Trophoblast cell (in vitro differentiated cells and primary cell): ENCODE data around the gene FHAD1.

Source experiments
- DNase-seq, 2 donors: peaks; one replicate each; pipeline ENCODE4 v3.0.0-alpha.2; 2016
- H2AFZ ChIP-seq: 2 replicates; pipeline ENCODE4 v1.6.1; 2013; ENCODE audit warnings: low read length, moderate library complexity, mild to moderate bottlenecking; ENCODE audit not compliant: insufficient read depth, poor library complexity
- H2AK5ac ChIP-seq: 2 replicates; pipeline ENCODE4 v1.6.1; 2013; ENCODE audit warnings: mild to moderate bottlenecking, low read length
- H2BK120ac ChIP-seq: 2 replicates; pipeline ENCODE4 v1.6.1; 2013; ENCODE audit warnings: low read length, mild to moderate bottlenecking, moderate library complexity; ENCODE audit not compliant: insufficient read depth, poor library complexity
- H2BK12ac ChIP-seq: 2 replicates; pipeline ENCODE4 v1.6.1; 2013; ENCODE audit warnings: mild to moderate bottlenecking, low read length, moderate library complexity
- H2BK5ac ChIP-seq: 2 replicates; pipeline ENCODE4 v1.6.1; 2013; ENCODE audit warnings: low read length, low read depth, moderate library complexity, mild to moderate bottlenecking; ENCODE audit not compliant: poor library complexity
- H3K14ac ChIP-seq: 2 replicates; pipeline ENCODE4 v1.6.1; 2013; ENCODE audit warnings: mild to moderate bottlenecking, low read length
- H3K18ac ChIP-seq: 2 replicates; pipeline ENCODE4 v1.6.1; 2013; ENCODE audit warnings: mild to moderate bottlenecking, low read length
- H3K23ac ChIP-seq: 2 replicates; pipeline ENCODE4 v1.6.1; 2013; ENCODE audit warnings: low read length
- H3K27ac ChIP-seq: 2 replicates; pipeline ENCODE4 v1.5.1; 2013; ENCODE audit warnings: low read depth, mild to moderate bottlenecking, inconsistent platforms, low read length, moderate library complexity
- H3K27me3 ChIP-seq: 2 replicates; pipeline ENCODE4 v1.6.1; 2013; ENCODE audit warnings: inconsistent platforms, mild to moderate bottlenecking, low read length, moderate library complexity; ENCODE audit not compliant: insufficient read depth
- H3K36me3 ChIP-seq, 2 experiments: 1 replicate in 1 of 2; 2 replicates in 1 of 2; pipeline ENCODE4 v1.6.1; 2013; ENCODE audit warnings: low read length in 2 of 2, mild to moderate bottlenecking in 2 of 2, moderate library complexity in 1 of 2; ENCODE audit not compliant: insufficient read depth in 2 of 2, control insufficient read depth in 1 of 2
- H3K4ac ChIP-seq: 2 replicates; pipeline ENCODE4 v1.6.1; 2013; ENCODE audit warnings: low read depth, mild to moderate bottlenecking, low read length, moderate library complexity
- H3K4me1 ChIP-seq, 2 experiments: 1 replicate in 1 of 2; 2 replicates in 1 of 2; pipeline ENCODE4 v1.6.1; 2013; ENCODE audit warnings: low read length in 2 of 2, mild to moderate bottlenecking in 2 of 2, moderate library complexity in 1 of 2; ENCODE audit not compliant: insufficient read depth in 2 of 2, control insufficient read depth in 1 of 2
- H3K4me2 ChIP-seq: 2 replicates; pipeline ENCODE4 v1.6.1; 2013; ENCODE audit warnings: inconsistent platforms, mild to moderate bottlenecking, low read length, moderate library complexity
- H3K4me3 ChIP-seq: 2 replicates; pipeline ENCODE4 v1.5.1; 2013; ENCODE audit warnings: mild to moderate bottlenecking, low read depth, low read length, inconsistent platforms
- H3K79me1 ChIP-seq: one replicate; pipeline ENCODE4 v1.6.1; 2013; ENCODE audit warnings: low read length
- H3K79me2 ChIP-seq: 2 replicates; pipeline ENCODE4 v1.6.1; 2013; ENCODE audit warnings: low read length, mild to moderate bottlenecking; ENCODE audit not compliant: control insufficient read depth, insufficient read depth, poor library complexity
- H3K9ac ChIP-seq: 2 replicates; pipeline ENCODE4 v1.6.1; 2013; ENCODE audit warnings: mild to moderate bottlenecking, low read length
- H3K9me3 ChIP-seq: 2 replicates; pipeline ENCODE4 v1.6.1; 2013; ENCODE audit warnings: low read depth, mild to moderate bottlenecking, control low read depth, inconsistent platforms, low read length; ENCODE audit not compliant: insufficient read depth
- H4K12ac ChIP-seq: 2 replicates; pipeline ENCODE4 v1.6.1; 2013; ENCODE audit warnings: low read depth, mild to moderate bottlenecking, low read length, moderate library complexity
- H4K8ac ChIP-seq: 2 replicates; pipeline ENCODE4 v1.6.1; 2013; ENCODE audit warnings: low read depth, mild to moderate bottlenecking, low read length, moderate library complexity
- H4K91ac ChIP-seq: one replicate; pipeline ENCODE4 v1.6.1; 2013; ENCODE audit warnings: low read depth, mild to moderate bottlenecking, low read length, moderate library complexity
- WGBS: extraction: QIAGEN DNeasy Blood & Tissue Kit; methylation state at CpG from one replicate; pipeline ENCODE4 v1.1.7; 2013; ENCODE audit warnings: missing lambda C conversion rate; ENCODE audit not compliant: insufficient read length, insufficient coverage; ENCODE audit errors: extremely low coverage; 5-methylcytosine and 5-hydroxymethylcytosine counted together

Gene FHAD1

DNA sequence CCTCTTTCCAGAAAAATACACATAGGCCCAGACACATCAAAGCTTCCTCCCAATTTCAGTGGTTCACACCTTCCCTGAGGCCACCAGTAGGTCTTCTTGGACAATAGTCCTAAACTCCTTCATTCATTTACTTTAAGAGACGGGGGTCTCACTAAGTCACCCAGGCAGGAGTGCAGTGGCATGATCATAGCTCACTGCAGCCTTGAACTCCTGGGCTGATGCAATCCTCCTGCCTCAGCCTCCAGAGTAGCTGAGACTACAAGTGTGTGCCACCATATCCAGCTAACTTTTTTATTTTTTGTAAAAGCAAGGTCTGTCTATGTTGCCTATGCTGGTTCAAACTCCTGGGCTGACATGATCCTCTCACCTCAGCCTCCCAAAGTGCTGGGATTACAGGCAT, 8.2 kb upstream of the FHAD1 start:
- no peak overlapping the region for H3K4ac ChIP-seq
- H3K79me2 ChIP-seq = no peaks in the 10 kb centered on the region
- no peak overlapping the region for H2BK5ac ChIP-seq
- no peak overlapping the region for H3K23ac ChIP-seq
- H3K14ac ChIP-seq = no peak overlapping the region
- H3K9ac ChIP-seq = no peak overlapping the region
- no peak overlapping the region for H3K4me2 ChIP-seq
- H2AFZ ChIP-seq = no peak overlapping the region
- H3K27ac ChIP-seq = no peak overlapping the region
- no peak for DNase-seq
- H2BK120ac ChIP-seq = no peak overlapping the region
- no peaks in the 10 kb centered on the region for H3K79me1 ChIP-seq
- H4K12ac ChIP-seq = no peak overlapping the region
- H3K27me3 ChIP-seq = no peaks in the 10 kb centered on the region
- no peak overlapping the region for H4K8ac ChIP-seq
- H3K9me3 ChIP-seq = no peaks in the 10 kb centered on the region
- no peak overlapping the region for H2BK12ac ChIP-seq
- no CpG with 5 or more reads among the region's 1 CpG for WGBS
- H2AK5ac ChIP-seq = no peak overlapping the region
- no peak overlapping the region for H4K91ac ChIP-seq
- H3K18ac ChIP-seq = no peak overlapping the region
- no peaks in the 10 kb centered on the region for H3K36me3 ChIP-seq
- H3K4me1 ChIP-seq = peaks cover 0 to 3% of the 10 kb centered on the region in 2 experiments
- H3K4me3 ChIP-seq = no peak overlapping the region

DNA sequence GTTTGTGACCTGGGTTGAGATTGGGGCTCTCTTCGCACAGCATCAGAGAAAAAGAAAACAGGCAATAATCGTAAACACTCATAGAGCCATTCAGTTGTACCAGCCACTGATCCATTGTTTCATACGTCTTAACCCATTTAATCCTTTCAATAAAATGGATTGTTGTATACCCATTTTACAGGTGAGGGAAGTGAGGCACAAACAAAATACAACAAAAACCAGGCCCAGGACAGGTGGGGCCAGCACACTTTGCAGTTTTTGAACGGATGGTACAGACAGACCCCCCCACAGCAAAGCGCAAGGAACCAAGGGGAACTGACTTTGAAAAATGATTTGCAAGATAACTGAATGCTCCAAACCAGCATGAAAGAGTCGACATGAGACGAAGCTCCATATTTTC, 4.3 kb upstream of the FHAD1 start:
- H3K79me1 ChIP-seq = no peaks in the 10 kb centered on the region
- H3K9me3 ChIP-seq = no peaks in the 10 kb centered on the region
- H3K4ac ChIP-seq = no peak overlapping the region
- no peak overlapping the region for H2AFZ ChIP-seq
- H3K27me3 ChIP-seq = no peaks in the 10 kb centered on the region
- no peak overlapping the region for H2BK12ac ChIP-seq
- DNase-seq = no peak
- no peak overlapping the region for H3K27ac ChIP-seq
- no peak overlapping the region for H3K18ac ChIP-seq
- H4K91ac ChIP-seq = no peak overlapping the region
- no peak overlapping the region for H3K4me3 ChIP-seq
- H3K79me2 ChIP-seq = no peaks in the 10 kb centered on the region
- H3K9ac ChIP-seq = no peak overlapping the region
- H3K14ac ChIP-seq = no peak overlapping the region
- no peak overlapping the region for H2AK5ac ChIP-seq
- no peak overlapping the region for H3K4me2 ChIP-seq
- no peak overlapping the region for H3K23ac ChIP-seq
- no peaks in the 10 kb centered on the region for H3K36me3 ChIP-seq
- no CpG with 5 or more reads among the region's 7 CpGs for WGBS
- no peak overlapping the region for H2BK5ac ChIP-seq
- no peak overlapping the region for H4K8ac ChIP-seq
- H2BK120ac ChIP-seq = no peak overlapping the region
- no peak overlapping the region for H4K12ac ChIP-seq
- peaks cover 3 to 8% of the 10 kb centered on the region in 2 experiments for H3K4me1 ChIP-seq

DNA sequence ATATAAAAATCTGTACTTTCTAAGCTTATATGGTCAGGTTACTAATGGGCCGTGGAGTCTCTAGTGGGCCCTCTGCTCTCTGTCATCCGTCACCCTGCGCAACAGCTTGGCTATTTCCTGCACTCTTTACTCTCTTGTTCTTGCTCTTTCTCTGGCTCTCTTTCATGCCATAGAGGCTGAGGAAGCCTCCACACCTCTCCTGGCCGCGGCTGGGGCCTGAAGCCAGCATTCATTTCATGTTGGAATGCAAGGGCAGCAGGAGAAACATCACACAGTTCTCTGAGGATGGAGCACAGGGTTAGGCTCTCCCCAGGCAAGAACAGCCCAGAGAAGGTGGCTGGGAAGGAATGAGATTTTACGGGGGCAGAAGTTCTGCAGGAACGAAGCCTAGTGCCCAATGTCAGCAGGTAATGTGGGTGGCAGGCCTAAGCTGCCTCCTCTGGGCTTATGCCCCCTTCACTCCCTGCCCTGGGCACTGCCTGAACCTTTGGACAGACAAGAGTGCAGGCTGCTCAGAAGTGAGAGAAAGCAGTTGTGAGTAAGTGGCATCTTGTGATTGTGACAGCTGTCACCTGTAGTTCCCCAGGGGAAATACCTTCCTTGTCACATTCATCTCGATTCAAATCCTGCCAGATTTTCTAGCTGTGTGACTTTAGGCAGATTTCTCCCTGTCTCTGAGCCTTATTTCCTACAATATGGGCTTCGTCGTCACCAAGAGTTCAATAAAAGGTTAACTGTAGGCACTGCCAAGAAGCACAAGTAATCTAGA, 3.6 kb upstream of the FHAD1 start:
- DNase-seq = peak; percentile 65 to 75
- no peak overlapping the region for H3K18ac ChIP-seq
- no peak overlapping the region for H3K4me3 ChIP-seq
- no peak overlapping the region for H3K9ac ChIP-seq
- H3K79me2 ChIP-seq = no peaks in the 10 kb centered on the region
- H4K12ac ChIP-seq = no peak overlapping the region
- H3K9me3 ChIP-seq = peaks cover 3% of the 10 kb centered on the region
- H2BK12ac ChIP-seq = no peak overlapping the region
- peaks cover 2% of the 10 kb centered on the region for H3K27me3 ChIP-seq
- H3K36me3 ChIP-seq = no peaks in the 10 kb centered on the region
- no peak overlapping the region for H3K4me2 ChIP-seq
- H4K91ac ChIP-seq = no peak overlapping the region
- H2AFZ ChIP-seq = no peak overlapping the region
- H3K4me1 ChIP-seq = peaks cover 3 to 8% of the 10 kb centered on the region in 2 experiments
- H4K8ac ChIP-seq = no peak overlapping the region
- H3K79me1 ChIP-seq = no peaks in the 10 kb centered on the region
- WGBS = no CpG with 5 or more reads among the region's 10 CpGs
- no peak overlapping the region for H3K14ac ChIP-seq
- no peak overlapping the region for H2BK120ac ChIP-seq
- no peak overlapping the region for H3K27ac ChIP-seq
- H3K4ac ChIP-seq = no peak overlapping the region
- no peak overlapping the region for H3K23ac ChIP-seq
- H2AK5ac ChIP-seq = no peak overlapping the region
- H2BK5ac ChIP-seq = no peak overlapping the region

DNA sequence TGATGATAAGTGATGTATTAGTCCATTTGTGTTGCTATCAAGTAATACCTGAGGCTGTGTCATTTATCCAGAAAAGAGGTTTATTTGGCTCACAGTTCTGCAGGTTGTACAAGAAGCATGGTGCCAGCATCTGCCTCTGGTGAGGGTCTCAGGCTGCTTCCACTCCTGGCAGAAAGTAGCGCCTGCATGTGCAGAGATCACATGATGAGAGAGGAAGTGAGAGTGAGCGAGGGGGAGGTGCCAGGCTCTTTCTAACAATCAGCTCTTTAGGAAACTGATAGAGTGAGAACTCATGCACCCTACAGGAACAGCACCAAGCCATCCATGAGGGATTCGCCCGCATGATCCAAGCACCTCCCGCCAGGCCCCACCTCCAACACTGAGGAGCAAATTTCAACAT, 2.2 kb upstream of the FHAD1 start:
- H3K18ac ChIP-seq = no peak overlapping the region
- H3K4ac ChIP-seq = no peak overlapping the region
- H4K12ac ChIP-seq = no peak overlapping the region
- no peak for DNase-seq
- WGBS = no CpG with 5 or more reads among the region's 5 CpGs
- H3K4me2 ChIP-seq = no peak overlapping the region
- H2BK5ac ChIP-seq = no peak overlapping the region
- no peak overlapping the region for H2AFZ ChIP-seq
- H3K14ac ChIP-seq = no peak overlapping the region
- peaks cover 3% of the 10 kb centered on the region for H3K9me3 ChIP-seq
- H2BK12ac ChIP-seq = no peak overlapping the region
- no peak overlapping the region for H3K23ac ChIP-seq
- H3K4me1 ChIP-seq = peaks cover 3 to 8% of the 10 kb centered on the region in 2 experiments
- no peak overlapping the region for H4K8ac ChIP-seq
- H3K27ac ChIP-seq = no peak overlapping the region
- H2BK120ac ChIP-seq = no peak overlapping the region
- no peak overlapping the region for H2AK5ac ChIP-seq
- no peak overlapping the region for H3K9ac ChIP-seq
- H3K27me3 ChIP-seq = peaks cover 2% of the 10 kb centered on the region
- no peak overlapping the region for H4K91ac ChIP-seq
- H3K4me3 ChIP-seq = no peak overlapping the region
- no peaks in the 10 kb centered on the region for H3K79me1 ChIP-seq
- no peaks in the 10 kb centered on the region for H3K36me3 ChIP-seq
- H3K79me2 ChIP-seq = no peaks in the 10 kb centered on the region
